Measurements from ENCODE around the gene SYT13. TPM values are rescaled to one million over a fixed set of nuclear protein-coding genes. Genes with fewer than 3 reads are reported as not detected.

The SYT13 gene
- total RNA-seq, 1 experiment from 2014 or later, result 0.63 TPM

GRCh38 chr11:45275828-45276227 is 10.3 kb downstream of the SYT13 start:
- DNase-seq (ENCODE audit: low read depth), result no peak

GRCh38 chr11:45274206-45274605 is 11.9 kb downstream of the SYT13 start:
- no peak for DNase-seq (ENCODE audit: low read depth)

- DNase-seq (ENCODE audit: low read depth), result no peak
Measured at GRCh38 chr11:45273509-45273908, 12.6 kb downstream of the SYT13 start.

- DNase-seq (ENCODE audit: low read depth), result peak; percentile 34
Measured at GRCh38 chr11:45272701-45273100, 13.4 kb downstream of the SYT13 start.

- DNase-seq (ENCODE audit: low read depth), result no peak
Measured at GRCh38 chr11:45270946-45271716, 15.0 kb downstream of the SYT13 start.

GRCh38 chr11:45269678-45270077 is 16.5 kb downstream of the SYT13 start:
- no peak for DNase-seq (ENCODE audit: low read depth)

- no peak for DNase-seq (ENCODE audit: low read depth)
Measured at GRCh38 chr11:45267652-45268299, 18.4 kb downstream of the SYT13 start.

GRCh38 chr11:45267052-45267451 is 19.1 kb downstream of the SYT13 start:
- DNase-seq (ENCODE audit: low read depth), result no peak

GRCh38 chr11:45266676-45267020 is 19.5 kb downstream of the SYT13 start:
- DNase-seq (ENCODE audit: low read depth), result no peak

GRCh38 chr11:45265969-45266675 is 20.0 kb downstream of the SYT13 start:
- no peak for DNase-seq (ENCODE audit: low read depth)

- DNase-seq (ENCODE audit: low read depth), result peak; percentile 82
Measured at GRCh38 chr11:45264839-45265515, 21.2 kb downstream of the SYT13 start.

- no peak for DNase-seq (ENCODE audit: low read depth)
Measured at GRCh38 chr11:45263773-45264172, 22.4 kb downstream of the SYT13 start.

GRCh38 chr11:45262900-45263299 is 23.2 kb downstream of the SYT13 start:
- no peak for DNase-seq (ENCODE audit: low read depth)

GRCh38 chr11:45260071-45260470 is 26.1 kb downstream of the SYT13 start:
- no peak for DNase-seq (ENCODE audit: low read depth)

- peak; percentile 89 for DNase-seq (ENCODE audit: low read depth)
Measured at GRCh38 chr11:45259592-45259991, 26.5 kb downstream of the SYT13 start.

GRCh38 chr11:45258982-45259530 is 27.1 kb downstream of the SYT13 start:
- no peak for DNase-seq (ENCODE audit: low read depth)

GRCh38 chr11:45254070-45254469 is 32.1 kb downstream of the SYT13 start:
- no peak for DNase-seq (ENCODE audit: low read depth)

GRCh38 chr11:45253640-45254039 is 32.5 kb downstream of the SYT13 start:
- DNase-seq (ENCODE audit: low read depth), result no peak

- no peak for DNase-seq (ENCODE audit: low read depth)
Measured at GRCh38 chr11:45252877-45253276, 33.3 kb downstream of the SYT13 start.

GRCh38 chr11:45252134-45252856 is 33.8 kb downstream of the SYT13 start:
- peak; percentile 59 for DNase-seq (ENCODE audit: low read depth)
